HG03354 (cell line): ENCODE data around the gene L1CAM.
A peak's percentile ranks its signal among the peaks of the same experiment; 100 is the strongest.

ENCODE experiments used
- ATAC-seq: cut with Tn5 transposase; IDR thresholded peaks from one replicate; pipeline ENCODE4 v1.9.1; 2021; ENCODE audit warnings: mild to moderate bottlenecking; ENCODE audit not compliant: unreplicated experiment, poor library complexity, severe bottlenecking

Gene L1CAM

DNA sequence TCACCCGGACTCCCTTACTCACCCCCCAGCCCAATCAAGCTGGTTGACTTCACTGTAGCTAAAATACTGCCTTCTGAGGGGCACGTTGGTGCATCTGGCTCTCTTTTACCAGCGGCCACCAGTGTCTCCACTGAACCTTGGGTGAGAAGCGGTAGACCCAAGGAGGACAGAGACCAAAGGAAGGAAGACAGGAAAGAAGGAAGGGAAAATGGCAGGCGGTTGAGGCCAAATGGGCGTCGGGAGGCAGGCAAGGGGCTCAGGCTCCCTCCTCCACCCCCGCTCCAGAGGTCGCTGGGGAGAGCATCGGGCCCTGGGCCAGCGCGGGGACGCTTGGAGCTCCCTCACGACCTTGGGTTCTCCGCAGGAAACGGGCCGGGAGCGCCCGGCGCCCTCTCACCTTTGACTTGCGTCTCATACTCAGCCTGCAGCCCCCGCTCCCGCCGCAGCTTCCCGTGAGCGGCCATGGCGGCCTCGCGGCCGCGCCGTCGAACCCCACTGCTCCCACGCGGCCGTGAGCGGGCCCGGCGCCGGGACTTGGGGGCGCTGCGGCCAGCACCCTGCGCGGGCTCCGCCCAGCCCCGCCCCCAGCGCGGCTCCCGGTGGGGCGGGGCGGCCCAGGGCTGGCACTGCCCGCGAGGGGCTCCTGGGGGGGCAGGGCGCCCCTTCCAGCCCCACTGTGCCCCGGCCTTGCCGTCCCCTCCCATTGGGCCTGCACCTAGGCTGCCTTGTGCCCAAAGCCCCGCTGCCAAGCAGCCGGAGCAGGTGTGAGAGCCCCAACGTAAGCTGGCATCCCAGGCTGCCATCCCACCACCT is 40.0 kb upstream of the L1CAM start, which contains the start of gene ARHGAP4:
ARHGAP4 (minus strand) TSS at position 526 of the 813 bp plus-strand sequence; CDS start at position 464, 62 bp downstream.
- ATAC-seq, result no peak

DNA sequence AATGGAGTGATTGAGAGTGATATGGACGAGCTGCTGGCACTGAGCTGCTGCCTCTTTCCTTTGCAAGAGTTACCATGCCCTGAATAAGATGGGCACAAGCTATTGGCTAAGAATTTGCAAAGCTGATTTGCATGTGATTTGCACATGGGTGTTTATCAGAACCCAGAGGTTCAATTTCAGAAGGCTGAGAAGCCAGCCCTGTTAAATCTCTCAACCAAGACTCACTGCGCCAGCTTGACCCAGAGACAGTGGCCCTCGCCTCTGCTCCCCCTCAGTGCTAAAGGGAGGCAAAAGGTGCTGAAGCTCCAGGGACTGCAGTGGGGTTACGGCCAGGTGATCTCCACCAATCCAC is 39.4 kb upstream of the L1CAM start:
- no peak for ATAC-seq

DNA sequence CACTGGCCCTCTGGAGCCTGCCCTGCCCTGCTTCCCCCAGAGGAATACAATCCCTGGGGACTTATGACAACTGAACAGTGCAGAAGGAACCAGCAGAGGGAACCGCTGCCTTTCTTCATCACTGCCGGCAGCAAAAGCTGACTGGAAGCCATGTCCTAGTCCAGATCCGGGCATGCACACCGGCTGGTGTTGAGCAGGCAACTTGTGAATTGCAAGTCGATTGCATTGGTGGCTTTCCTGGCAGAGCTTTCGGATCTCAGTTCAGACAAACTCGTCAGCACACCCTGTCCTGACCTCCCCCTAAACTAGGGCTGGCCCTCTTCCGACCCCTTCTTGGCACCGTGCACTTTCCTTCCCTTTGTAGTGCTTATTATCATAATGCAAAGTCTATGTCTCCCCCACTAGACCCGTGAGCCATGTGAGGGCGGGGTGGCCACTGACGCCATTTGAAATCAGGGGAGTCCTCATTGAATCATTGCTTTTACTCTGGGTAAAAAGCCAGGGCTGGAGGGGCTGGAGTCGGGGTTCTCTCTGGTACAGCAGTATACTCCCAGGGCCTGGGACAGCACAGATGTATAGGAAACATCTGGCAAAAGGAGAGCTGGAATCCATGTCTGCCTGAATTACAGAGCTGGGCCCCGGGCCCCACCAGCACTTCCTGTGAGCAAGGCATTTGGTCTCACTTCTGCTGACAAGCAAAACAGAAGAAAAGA is 38.3 kb upstream of the L1CAM start:
- no peak for ATAC-seq

DNA sequence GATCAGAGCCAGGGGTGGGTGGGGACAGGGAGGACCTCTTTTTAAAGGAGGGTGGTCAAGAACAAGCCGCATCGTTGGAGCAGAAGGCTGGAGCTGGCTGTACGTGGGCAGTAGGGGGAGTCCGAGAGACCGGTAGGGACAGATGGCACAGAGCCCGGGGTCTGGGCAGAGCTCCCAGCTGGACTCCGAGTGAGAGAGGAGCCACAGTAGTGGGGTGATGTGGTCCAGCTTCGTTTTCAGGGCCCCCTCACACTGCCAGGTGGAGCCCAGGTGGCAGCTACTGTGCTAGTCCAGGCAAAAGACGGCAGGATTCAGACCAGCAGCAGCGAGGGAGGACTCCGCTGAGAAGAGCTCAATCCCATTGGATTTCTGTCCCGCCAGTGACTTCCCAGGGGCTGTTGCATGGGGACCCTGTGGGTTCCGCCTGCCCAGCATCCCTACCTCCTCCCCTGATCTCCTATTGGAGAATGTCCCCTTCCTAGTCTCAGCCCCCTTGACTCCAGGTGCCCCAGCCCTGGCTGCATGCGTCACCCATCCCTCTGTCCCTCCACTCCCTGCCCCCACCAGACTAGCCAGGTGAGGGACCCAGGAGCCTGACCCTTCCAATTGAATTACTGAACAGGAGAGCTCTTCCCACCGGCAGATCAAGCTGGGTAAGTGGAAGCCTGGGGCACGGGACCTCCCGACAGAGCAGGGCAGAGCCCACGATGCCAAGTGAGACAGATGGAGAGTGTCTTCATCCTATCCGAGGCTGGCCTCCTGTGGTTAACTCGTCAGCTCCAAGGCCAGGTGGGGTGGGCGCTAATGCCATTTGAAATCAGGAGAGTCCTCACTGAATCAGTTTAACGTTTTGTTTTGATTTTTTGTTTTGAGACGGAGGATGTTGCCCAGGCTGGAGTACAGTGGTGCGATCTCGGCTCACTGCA is 37.2 kb upstream of the L1CAM start:
- ATAC-seq, result no peak

DNA sequence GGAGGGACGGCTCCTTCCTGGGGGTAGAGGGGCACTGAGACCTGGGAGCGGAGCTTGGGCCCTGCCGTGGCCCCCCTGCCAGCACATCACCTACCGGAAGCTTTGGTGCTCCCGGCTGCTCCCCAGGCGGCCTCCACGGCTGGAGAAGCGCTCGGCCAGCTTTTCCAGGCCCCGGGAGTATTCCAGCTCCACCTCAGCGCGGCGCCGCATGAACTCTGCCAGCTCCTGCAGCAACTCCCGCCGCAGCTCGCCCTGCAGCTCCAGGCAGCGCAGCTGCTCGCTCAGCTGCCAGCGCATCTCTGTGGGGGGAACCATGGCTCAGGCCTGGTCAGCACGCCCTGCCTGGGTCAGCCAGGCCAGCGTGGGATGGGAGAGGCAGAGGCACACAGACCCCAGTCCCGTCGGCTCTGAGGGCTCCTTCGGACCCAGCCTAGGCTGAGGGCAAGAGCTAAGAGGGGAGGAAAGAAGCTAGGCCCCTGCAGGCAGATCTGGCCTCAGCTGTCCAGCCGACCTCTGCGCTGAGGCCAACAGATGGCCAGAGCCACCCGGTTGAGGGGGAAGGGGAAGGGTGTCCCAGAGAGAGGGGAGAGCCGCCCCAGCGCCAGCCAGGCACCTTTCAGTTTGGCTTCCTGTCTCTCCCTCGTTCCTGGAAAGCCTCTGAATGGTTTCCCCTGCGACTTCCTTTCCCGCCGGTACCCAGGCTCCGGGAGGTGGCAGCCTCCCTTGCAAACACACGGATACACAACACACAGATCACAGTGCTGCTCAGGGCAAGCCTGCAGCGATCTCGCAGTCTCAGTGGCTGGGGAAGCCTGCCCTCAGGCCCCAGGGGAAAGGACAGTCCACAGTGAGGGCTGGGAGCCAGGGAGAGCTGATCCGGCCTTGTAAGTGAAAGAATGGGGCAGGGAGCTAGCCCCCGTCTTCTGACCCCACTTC is 35.8 kb upstream of the L1CAM start:
- no peak for ATAC-seq

DNA sequence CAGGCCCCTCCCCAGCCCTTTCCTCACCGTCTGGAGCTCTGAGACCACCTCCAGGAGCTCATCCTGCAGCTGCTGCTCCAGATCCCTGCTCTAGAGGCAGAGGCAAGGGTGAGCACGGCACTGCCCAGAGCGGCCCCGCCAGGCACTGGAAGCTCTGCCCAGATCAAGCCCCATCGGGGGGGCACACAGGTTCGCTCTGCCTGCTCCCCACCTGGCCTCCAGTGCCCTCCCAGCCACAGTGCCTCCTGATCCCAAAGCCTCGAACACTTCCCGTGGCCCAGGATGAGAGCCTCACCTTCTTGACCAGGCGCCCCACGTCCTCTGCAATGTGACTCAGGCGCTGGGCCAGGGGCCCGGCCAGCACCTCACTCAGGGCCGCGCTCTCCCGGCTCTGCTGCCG is 35.1 kb upstream of the L1CAM start:
- no peak for ATAC-seq

DNA sequence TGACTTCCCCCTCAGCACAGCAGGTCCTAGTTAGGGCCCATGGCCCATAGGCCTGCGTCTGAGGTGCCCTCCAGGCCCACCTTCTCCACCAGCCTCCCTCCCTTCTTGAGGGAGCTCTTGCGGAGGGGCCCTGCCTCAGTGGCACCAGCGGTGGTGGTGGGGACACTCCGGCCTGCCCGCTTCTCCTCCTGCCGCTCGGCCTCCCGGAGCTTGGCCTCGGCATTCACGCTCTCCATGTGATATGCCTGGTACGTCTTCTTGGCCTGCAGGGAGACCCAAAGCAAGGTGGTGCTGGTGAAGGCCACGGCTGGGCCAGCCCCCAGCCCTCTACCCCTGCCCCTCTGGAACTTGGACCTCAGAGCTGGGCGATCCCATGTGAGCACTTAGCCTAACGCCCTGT is 34.6 kb upstream of the L1CAM start:
- no peak for ATAC-seq

DNA sequence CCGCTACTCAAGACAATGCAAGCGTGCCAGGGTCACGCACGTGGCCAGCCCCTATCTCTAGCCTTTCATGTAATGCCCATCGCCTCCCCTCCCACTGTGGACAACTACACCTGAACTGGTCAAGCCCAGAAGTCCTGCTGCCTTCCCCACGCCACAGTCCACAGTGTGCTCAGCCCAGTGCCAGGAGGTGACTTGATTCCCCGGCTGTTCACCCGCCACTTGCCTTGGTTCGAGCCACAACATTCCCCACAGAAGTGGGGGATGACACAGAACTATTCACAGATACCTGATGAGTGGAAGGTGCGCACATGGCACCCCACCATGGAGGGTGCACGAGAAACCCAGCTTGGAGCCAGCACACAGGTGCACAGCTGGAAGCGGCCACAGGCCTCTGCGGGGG is 33.3 kb upstream of the L1CAM start:
- ATAC-seq, result no peak

DNA sequence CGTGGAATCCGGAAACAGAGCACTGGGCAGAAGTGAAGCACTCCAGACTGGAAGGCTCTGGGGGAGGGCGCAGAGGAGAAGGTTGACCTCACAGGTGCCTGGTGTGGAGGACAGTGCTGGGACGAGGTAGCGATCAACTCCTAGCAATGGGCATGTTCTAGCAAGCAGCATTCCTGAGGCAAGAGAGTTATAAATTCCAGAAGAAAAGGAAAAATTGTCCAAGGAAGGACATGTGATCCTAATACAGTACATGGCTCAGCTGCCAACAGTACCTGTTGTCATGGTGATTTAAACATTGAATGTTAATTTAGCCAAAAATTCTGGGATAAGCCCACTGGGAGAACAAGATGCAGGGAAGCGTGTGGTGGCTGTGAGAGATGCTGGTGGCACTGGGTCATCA is 31.9 kb upstream of the L1CAM start:
- ATAC-seq, result no peak

DNA sequence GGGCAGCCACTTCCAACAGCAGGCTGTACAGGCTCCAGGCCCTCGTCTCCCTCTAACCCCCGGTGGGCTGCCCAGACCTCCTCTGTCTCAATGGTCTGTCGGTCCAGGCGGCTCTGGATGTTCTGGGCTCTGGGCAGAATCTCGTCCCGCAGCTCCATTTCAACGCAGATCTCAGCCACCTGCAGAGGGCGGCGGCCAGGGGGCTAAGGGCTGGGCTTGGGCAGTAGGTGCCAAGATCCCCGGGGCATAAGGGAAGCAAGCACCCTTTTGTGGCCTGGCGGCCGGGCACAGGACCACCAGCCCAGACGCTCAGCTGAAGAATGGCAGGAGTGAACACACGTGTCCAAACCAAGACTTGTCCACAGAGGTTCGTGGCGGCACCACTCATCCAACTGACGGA is 27.7 kb upstream of the L1CAM start:
- no peak for ATAC-seq

DNA sequence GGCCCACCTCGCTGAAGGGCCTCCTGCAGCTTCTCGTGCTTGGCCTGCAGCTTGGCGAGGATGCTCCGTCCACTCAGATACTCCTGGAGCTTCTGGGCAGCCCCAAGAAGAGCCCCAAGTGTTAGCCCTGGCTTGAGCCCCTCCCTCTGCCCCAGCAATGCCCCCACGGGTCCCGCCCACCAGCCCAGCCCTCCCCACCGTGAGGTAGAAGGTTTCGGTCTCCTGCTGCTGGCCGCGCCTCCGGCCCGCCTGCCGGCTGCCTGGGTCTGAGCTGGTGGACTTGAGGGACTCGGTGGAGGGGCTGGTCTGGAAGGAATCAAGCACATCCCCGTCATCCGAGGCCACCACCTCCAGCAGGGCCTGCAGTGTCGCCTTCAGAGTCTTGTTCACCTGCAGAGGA is 27.2 kb upstream of the L1CAM start:
- no peak for ATAC-seq

DNA sequence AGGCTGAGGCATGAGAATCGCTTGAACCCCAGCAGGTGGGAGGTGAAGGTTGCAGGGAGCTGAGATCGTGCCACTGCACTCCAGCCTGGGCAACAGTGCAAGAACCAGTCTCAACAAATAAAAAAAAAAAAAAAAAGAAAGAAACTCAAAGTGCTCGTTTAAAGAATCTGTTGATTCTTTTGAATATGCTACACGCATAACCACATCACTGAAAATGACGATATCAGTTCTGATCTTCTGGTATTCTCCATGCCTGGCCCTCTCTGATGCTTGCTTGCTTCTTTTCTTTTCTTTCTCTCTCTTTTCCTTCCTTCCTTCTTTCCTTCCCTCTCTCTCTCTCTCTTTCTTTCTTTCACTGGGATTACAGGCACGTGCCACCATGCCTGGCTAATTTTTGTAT is 25.8 kb upstream of the L1CAM start:
- ATAC-seq, result no peak

DNA sequence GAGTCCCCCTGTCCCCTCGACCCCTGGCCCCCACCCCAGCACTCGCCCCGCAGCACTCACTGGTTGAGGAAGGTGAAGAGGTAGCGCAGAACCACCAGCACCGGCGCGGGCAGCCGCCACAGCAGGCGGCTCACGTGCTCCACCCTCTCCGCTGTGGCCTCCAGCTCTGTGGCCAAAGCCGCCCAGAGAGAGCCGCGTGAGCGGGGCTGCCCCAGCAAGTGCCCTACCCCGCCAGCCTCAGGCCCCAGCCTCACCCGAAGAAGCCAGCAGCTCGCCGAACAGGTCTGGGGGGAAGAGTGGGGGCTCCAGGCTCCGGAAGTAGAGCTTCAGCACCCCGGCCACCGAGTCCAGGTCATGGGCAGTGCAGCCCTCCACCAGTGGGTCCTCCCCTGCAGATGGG is 24.5 kb upstream of the L1CAM start:
- no peak for ATAC-seq

DNA sequence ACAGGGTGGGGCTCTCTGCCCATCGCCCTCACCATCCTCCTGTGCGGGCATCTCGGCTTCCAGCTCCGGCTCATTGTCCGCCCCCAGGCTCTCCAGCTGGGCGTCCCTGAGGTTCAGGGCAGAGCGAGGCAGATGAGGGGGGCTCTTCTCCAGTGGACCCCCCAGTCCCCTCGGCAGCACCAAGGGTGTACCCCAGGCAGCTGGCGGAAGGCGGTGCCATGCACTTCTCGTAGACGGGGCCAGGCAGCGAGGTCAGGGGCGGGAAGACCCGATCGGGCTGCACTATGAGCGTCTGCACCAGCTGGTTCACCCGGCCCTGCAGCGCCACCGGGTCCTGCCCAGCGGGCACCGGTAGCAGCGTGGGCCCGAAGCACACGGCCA is 24.0 kb upstream of the L1CAM start:
- no peak for ATAC-seq

DNA sequence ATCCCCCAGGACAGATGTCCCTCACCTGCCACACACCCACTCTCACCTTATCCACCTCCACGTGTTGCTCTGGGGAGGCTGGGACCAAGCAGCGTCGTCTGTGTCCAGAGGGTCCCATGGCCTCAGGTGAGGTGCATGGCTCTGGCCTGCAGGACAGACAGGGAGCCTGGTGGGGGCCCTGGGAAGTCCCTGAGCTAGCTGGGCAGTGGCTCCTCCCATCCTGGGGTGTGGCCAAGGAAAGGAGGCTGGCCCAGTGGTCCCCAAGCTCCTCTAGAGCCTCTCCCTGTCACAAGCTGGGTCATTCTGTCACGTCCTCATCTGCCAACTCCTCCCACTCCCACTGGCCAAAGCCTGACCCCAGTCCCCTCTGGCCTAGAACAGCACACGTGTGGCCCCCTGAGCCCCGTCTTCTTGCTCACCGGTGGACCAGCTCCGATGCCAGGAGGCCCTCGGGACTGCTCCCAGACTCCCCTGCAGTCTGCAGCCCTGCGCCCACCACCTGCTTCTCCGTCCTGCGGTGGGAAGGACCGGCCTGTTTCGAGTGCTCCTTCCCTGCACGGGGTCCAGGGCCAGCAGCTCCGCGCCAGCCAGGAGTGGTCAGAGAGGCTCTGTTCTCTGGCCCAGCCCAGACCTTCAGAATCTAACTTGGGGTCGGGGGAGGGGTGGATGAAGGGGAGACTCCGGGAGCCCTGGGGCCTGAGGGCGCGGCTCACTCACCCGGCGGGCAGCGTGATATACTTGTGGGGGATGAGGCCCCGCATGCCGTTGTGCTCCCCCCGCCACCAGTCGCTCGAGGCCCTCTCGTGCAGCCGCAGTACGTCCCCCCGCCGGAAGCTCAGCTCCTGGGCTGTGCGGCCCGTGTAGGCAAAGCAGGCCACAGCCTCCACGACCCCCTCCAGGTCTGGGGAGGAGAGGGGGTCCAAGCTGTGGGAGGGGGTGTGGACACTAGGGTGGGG is 23.3 kb upstream of the L1CAM start:
- peak; percentile 48 for ATAC-seq

DNA sequence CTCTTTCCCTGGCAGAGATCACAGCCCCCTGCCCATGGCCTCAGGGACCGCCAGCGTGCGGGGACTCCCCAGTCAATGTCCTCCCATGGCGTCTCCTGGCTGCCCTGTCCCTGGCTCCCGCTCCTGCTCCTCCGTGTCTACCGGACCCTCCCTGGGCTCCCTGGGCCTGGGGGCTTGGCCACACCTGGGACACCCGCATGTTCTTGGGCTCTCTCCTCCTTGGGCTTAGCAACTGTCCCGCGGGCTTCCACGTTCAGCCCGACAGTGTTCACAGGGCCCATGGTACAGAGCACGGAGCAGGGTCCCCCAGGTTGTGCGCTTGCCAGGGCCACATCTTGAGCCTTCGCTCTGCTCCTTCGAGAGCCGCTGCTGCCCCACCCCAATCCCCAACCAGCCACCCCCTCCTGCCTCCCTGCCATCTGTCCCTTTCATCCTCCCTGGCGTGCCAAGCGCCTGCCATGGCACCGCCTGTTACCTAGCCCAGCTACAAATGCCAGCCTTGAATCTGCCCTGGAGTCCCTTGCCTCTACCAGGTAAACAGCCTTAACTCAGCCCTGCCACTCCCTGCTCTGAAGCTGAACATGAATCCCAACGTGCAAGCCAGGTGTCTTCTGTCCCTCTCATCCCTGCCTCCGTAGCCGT is 22.4 kb upstream of the L1CAM start:
- ATAC-seq, result no peak

DNA sequence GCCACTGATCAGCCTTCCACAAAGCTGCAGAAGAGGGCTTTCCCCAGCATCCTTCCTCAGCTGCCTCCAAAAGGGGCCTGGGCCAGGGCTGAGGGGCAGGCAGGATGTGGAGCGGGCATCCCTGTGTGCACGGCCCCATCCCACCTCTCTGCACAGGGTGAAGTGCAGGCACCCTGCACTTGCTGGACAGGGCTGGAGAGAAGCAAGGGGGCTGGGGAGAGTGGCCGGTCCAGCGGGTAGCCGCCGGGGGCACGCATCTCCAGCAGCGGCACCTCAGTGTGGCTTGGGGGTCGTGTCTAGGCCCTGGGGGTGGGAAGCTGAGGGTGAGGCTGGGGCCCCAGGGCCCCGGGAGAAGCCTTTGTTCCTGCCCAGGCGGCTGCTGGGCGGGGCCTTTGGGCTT is 21.5 kb upstream of the L1CAM start:
- no peak for ATAC-seq
